H9 (cell line): Measurements from ENCODE around the gene ZSCAN30. TPM values are rescaled to one million over a fixed set of nuclear protein-coding genes. Genes with fewer than 3 reads are reported as not detected.
"Not testable (repeated sequence)": the region's sequence is repeated elsewhere in the genome, so short reads cannot be mapped to it uniquely, and the experiment has no call there.

Source experiments
- DNase-seq: peaks from one replicate; pipeline ENCODE4 v3.0.0-alpha.2; 2017
- H2AFZ ChIP-seq: one replicate; pipeline ENCODE4 v1.6.1; 2013; ENCODE audit warnings: mild to moderate bottlenecking, low read length, control low read depth, moderate library complexity
- H2AK5ac ChIP-seq: 2 replicates; pipeline ENCODE4 v1.6.1; 2013; ENCODE audit warnings: low read length, control low read depth, mixed read lengths; ENCODE audit not compliant: insufficient read length
- H2BK120ac ChIP-seq: one replicate; pipeline ENCODE4 v1.6.1; 2013; ENCODE audit warnings: low read depth, mild to moderate bottlenecking, low read length, control low read depth, inconsistent platforms; ENCODE audit not compliant: poor library complexity, severe bottlenecking
- H2BK12ac ChIP-seq: 2 replicates; pipeline ENCODE4 v1.6.1; 2013; ENCODE audit warnings: low read length, control low read depth, mixed read lengths, low read depth; ENCODE audit not compliant: insufficient read length
- H2BK15ac ChIP-seq: 2 replicates; pipeline ENCODE4 v1.6.1; 2013; ENCODE audit warnings: low read depth, low read length, control low read depth
- H2BK20ac ChIP-seq: one replicate; pipeline ENCODE4 v1.6.1; 2013; ENCODE audit warnings: low read depth, mild to moderate bottlenecking, low read length, control low read depth, inconsistent platforms; ENCODE audit not compliant: poor library complexity, severe bottlenecking
- H2BK5ac ChIP-seq: 2 replicates; pipeline ENCODE4 v1.6.1; 2013; ENCODE audit warnings: low read length, control low read depth, mixed read lengths; ENCODE audit not compliant: insufficient read length
- H3K14ac ChIP-seq: 2 replicates; pipeline ENCODE4 v1.6.1; 2013; ENCODE audit warnings: low read length, control low read depth; ENCODE audit not compliant: insufficient read depth
- H3K18ac ChIP-seq: 2 replicates; pipeline ENCODE4 v1.6.1; 2013; ENCODE audit warnings: low read depth, mild to moderate bottlenecking, mixed read lengths, low read length, control low read depth; ENCODE audit not compliant: insufficient read length
- H3K23ac ChIP-seq: 2 replicates; pipeline ENCODE4 v1.6.1; 2013; ENCODE audit warnings: low read length, control low read depth, mixed read lengths, low read depth; ENCODE audit not compliant: insufficient read length
- H3K23me2 ChIP-seq: 2 replicates; pipeline ENCODE4 v1.6.1; 2013; ENCODE audit warnings: low read depth, mild to moderate bottlenecking, mixed read lengths, low read length, control low read depth; ENCODE audit not compliant: insufficient read length, poor library complexity, severe bottlenecking
- H3K27ac ChIP-seq: 2 replicates; pipeline ENCODE4 v1.5.1; 2013; ENCODE audit warnings: low read length, control low read depth, mixed read lengths, low read depth; ENCODE audit not compliant: insufficient read length
- H3K27me3 ChIP-seq: 2 replicates; pipeline ENCODE4 v1.6.1; 2013; ENCODE audit warnings: low read length, control low read depth, inconsistent platforms; ENCODE audit not compliant: insufficient read depth
- H3K4ac ChIP-seq: 2 replicates; pipeline ENCODE4 v1.6.1; 2013; ENCODE audit warnings: low read depth, mild to moderate bottlenecking, control low read depth, inconsistent platforms, low read length, moderate library complexity
- H3K4me1 ChIP-seq: 2 replicates; pipeline ENCODE4 v1.6.1; 2013; ENCODE audit warnings: low read length, control low read depth, inconsistent platforms; ENCODE audit not compliant: insufficient read depth
- H3K4me2 ChIP-seq: 2 replicates; pipeline ENCODE4 v1.6.1; 2013; ENCODE audit warnings: low read length, control low read depth, mixed read lengths; ENCODE audit not compliant: insufficient read length, insufficient read depth
- H3K56ac ChIP-seq: 2 replicates; pipeline ENCODE4 v1.6.1; 2013; ENCODE audit warnings: low read depth, mild to moderate bottlenecking, mixed read lengths, low read length, control low read depth; ENCODE audit not compliant: insufficient read length
- H3K79me1 ChIP-seq: 2 replicates; pipeline ENCODE4 v1.6.1; 2013; ENCODE audit warnings: low read depth, mild to moderate bottlenecking, moderate library complexity, low read length, control low read depth, inconsistent platforms; ENCODE audit not compliant: insufficient read depth, poor library complexity, severe bottlenecking
- H3K79me2 ChIP-seq: 2 replicates; pipeline ENCODE4 v1.6.1; 2013; ENCODE audit warnings: low read length, control low read depth, inconsistent platforms; ENCODE audit not compliant: insufficient read depth
- H3K9ac ChIP-seq: 2 replicates; pipeline ENCODE4 v1.6.1; 2013; ENCODE audit warnings: low read length, control low read depth, mixed read lengths; ENCODE audit not compliant: insufficient read length; ENCODE audit errors: extremely low read depth
- H3K9me3 ChIP-seq: one replicate; pipeline ENCODE4 v1.6.1; 2013; ENCODE audit warnings: low read depth, low read length, inconsistent platforms; ENCODE audit not compliant: control insufficient read depth
- H3T11ph ChIP-seq: one replicate; pipeline ENCODE4 v1.6.1; 2013; ENCODE audit warnings: mild to moderate bottlenecking, low read length, control low read depth, inconsistent platforms
- H4K20me1 ChIP-seq: one replicate; pipeline ENCODE4 v1.6.1; 2013; ENCODE audit not compliant: control insufficient read depth, insufficient read length, insufficient read depth
- H4K5ac ChIP-seq: 2 replicates; pipeline ENCODE4 v1.6.1; 2013; ENCODE audit warnings: low read depth, mild to moderate bottlenecking, mixed read lengths, low read length, control low read depth; ENCODE audit not compliant: insufficient read length
- H4K8ac ChIP-seq: replicated peaks from 2 replicates; pipeline ENCODE4 v1.6.1; 2013; ENCODE audit warnings: low read length, control low read depth, mixed read lengths, low read depth; ENCODE audit not compliant: insufficient read length
- H4K91ac ChIP-seq: 2 replicates; pipeline ENCODE4 v1.6.1; 2013; ENCODE audit warnings: low read depth, mild to moderate bottlenecking, moderate library complexity, mixed read lengths, low read length, control low read depth; ENCODE audit not compliant: insufficient read length
- H3K27ac Mint-ChIP-seq, 3 experiments: 2 replicates in 2 of 3; 3 replicates in 1 of 3; pipeline ENCODE4 v1.8.0; 2020 to 2021; ENCODE audit warnings: mixed read lengths in 3 of 3, mild to moderate bottlenecking in 1 of 3, moderate library complexity in 1 of 3
- H3K27me3 Mint-ChIP-seq: 2 replicates; pipeline ENCODE4 v1.8.0; 2021; ENCODE audit warnings: low read depth, mild to moderate bottlenecking, moderate library complexity, mixed read lengths
- H3K36me3 Mint-ChIP-seq, 3 experiments: 2 replicates in 2 of 3; 3 replicates in 1 of 3; pipeline ENCODE4 v1.8.0; 2020 to 2021; ENCODE audit warnings: low read depth in 3 of 3, mixed read lengths in 3 of 3; ENCODE audit not compliant: insufficient read depth in 1 of 3
- H3K4me1 Mint-ChIP-seq, 2 experiments: 2 replicates each; pipeline ENCODE4 v1.8.0; 2020; ENCODE audit warnings: mixed read lengths in 2 of 2
- H3K4me3 Mint-ChIP-seq, 2 experiments: 2 replicates in 1 of 2; 3 replicates in 1 of 2; pipeline ENCODE4 v1.8.0; 2020 to 2021; ENCODE audit warnings: mild to moderate bottlenecking in 2 of 2, mixed read lengths in 2 of 2, moderate library complexity in 1 of 2
- H3K9me3 Mint-ChIP-seq, 2 experiments: 2 replicates in 1 of 2; 3 replicates in 1 of 2; pipeline ENCODE4 v1.8.0; 2020; ENCODE audit warnings: mild to moderate bottlenecking in 2 of 2, mixed read lengths in 2 of 2, moderate library complexity in 1 of 2
- WGBS: extraction: QIAGEN DNeasy Blood & Tissue Kit; methylation state at CpG from one replicate; pipeline ENCODE4 v1.1.7; 2013; ENCODE audit warnings: missing lambda C conversion rate, low lambda C conversion rate, mixed read lengths; ENCODE audit not compliant: insufficient read length; ENCODE audit errors: extremely low coverage; 5-methylcytosine and 5-hydroxymethylcytosine counted together
- total RNA-seq: library from RNA; stranded (reverse); gene quantifications from 2 replicates; pipeline ENCODE4 v1.2.1, GENCODE V29; 2021
- TF ChIP-seq, protein P1 (sequence below): fragments of 200-600 bp; sonication (generic); conservative IDR thresholded peaks from 3 replicates; pipeline ENCODE4 v1.8.0; 2021; ENCODE audit warnings: antibody characterized with exemption, mild to moderate bottlenecking

The ZSCAN30 gene
- total RNA-seq, 1 experiment from 2014 or later, result 11.6 TPM

DNA sequence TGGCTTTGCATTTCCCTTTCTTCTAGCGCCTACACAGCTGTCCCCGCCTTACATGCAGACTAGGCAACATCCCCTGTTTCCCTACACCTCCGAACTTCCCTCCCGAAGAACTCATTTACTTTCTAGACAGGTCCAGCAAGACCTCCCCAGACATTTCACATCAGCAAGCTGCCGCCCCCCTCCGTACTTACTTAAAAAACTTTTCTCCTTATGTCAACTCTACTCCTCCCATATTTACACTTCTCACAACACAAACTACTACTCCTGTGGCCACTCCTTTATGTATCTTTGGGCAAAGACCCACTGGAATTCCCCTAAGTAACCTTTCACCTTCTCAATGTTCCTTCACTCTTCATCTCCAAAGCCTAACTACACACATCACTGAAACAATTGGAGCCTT lies 69.6 kb downstream of the ZSCAN30 start:
- Histone ChIP-seq H3K18ac (no peak overlapping the region), H3K27ac (no peak overlapping the region), H2BK20ac (no peak overlapping the region), H3T11ph (no peak overlapping the region), H3K23ac (no peak overlapping the region), H3K79me1 (no peaks in the 10 kb centered on the region), H4K8ac (no peak overlapping the region), H3K4me2 (no peak overlapping the region), H2BK15ac (no peak overlapping the region), H3K14ac (no peak overlapping the region), H3K4me1 (no peaks in the 10 kb centered on the region; the same call in 1 of the 2 replicates), H3K9ac (no peak overlapping the region), H3K56ac (no peak overlapping the region), H3K79me2 (no peaks in the 10 kb centered on the region), H2BK120ac (no peak overlapping the region), H3K4ac (no peak overlapping the region), H4K5ac (no peak overlapping the region), H4K20me1 (no peaks in the 10 kb centered on the region), H2BK12ac (no peak overlapping the region), H3K27me3 (no peaks in the 10 kb centered on the region), H3K9me3 (no peaks in the 10 kb centered on the region), H2AK5ac (no peak overlapping the region), H2AFZ (no peak overlapping the region), H4K91ac (no peak overlapping the region), H2BK5ac (no peak overlapping the region), H3K23me2 (no peaks in the 10 kb centered on the region)
- Mint-ChIP-seq H3K36me3 (no peaks in the 10 kb centered on the region), H3K27me3 (peaks cover 10% of the 10 kb centered on the region; the same call in 1 of the 2 replicates), H3K4me3 (no peak overlapping the region), H3K27ac (no peak overlapping the region), H3K9me3 (no peaks in the 10 kb centered on the region), H3K4me1 (peaks cover 10 to 15% of the 10 kb centered on the region in 2 experiments)
- TF ChIP-seq, protein P1, sequence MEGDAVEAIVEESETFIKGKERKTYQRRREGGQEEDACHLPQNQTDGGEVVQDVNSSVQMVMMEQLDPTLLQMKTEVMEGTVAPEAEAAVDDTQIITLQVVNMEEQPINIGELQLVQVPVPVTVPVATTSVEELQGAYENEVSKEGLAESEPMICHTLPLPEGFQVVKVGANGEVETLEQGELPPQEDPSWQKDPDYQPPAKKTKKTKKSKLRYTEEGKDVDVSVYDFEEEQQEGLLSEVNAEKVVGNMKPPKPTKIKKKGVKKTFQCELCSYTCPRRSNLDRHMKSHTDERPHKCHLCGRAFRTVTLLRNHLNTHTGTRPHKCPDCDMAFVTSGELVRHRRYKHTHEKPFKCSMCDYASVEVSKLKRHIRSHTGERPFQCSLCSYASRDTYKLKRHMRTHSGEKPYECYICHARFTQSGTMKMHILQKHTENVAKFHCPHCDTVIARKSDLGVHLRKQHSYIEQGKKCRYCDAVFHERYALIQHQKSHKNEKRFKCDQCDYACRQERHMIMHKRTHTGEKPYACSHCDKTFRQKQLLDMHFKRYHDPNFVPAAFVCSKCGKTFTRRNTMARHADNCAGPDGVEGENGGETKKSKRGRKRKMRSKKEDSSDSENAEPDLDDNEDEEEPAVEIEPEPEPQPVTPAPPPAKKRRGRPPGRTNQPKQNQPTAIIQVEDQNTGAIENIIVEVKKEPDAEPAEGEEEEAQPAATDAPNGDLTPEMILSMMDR, result no peak
- no CpG with 5 or more reads among the region's 6 CpGs for WGBS
- no peak for DNase-seq

DNA sequence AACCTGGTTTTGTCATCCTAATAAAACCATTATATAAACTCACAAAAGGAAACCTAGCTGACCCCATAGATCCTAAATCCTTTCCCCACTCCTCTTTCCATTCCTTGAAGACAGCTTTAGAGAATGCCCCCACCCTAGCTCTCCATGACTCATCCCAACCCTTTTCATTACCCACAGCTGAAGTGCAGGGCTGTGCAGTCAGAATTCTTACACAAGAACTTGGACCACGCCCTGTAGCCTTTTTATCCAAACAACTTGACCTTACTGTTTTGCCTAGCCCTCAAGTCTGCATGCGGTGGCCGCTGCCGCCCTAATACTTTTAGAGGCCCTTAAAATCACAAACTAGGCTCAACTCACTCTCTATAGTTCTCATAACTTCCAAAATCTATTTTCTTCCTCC lies 70.7 kb downstream of the ZSCAN30 start:
- H3K14ac ChIP-seq, H3K27me3 ChIP-seq, H4K91ac ChIP-seq, H3K9ac ChIP-seq, H4K5ac ChIP-seq, DNase-seq, H2BK12ac ChIP-seq, H3K36me3 Mint-ChIP-seq, H3K9me3 Mint-ChIP-seq, H3K56ac ChIP-seq, H3K23me2 ChIP-seq, H2BK15ac ChIP-seq, H3K4ac ChIP-seq, H3K4me2 ChIP-seq, H4K8ac ChIP-seq, H4K20me1 ChIP-seq, H3K4me1 ChIP-seq, H2BK120ac ChIP-seq, H3K27ac Mint-ChIP-seq, H3K23ac ChIP-seq, H3K4me3 Mint-ChIP-seq, H3K79me2 ChIP-seq, H2BK20ac ChIP-seq, H3T11ph ChIP-seq, H3K27me3 Mint-ChIP-seq, H3K18ac ChIP-seq, H2AFZ ChIP-seq, H2BK5ac ChIP-seq, H3K27ac ChIP-seq, H3K79me1 ChIP-seq, H3K9me3 ChIP-seq, H2AK5ac ChIP-seq: not testable (repeated sequence)
- peaks cover 20 to 26% of the 10 kb centered on the region in 2 experiments for H3K4me1 Mint-ChIP-seq
- WGBS, result no CpG with 5 or more reads among the region's 4 CpGs
